DMS153 treated with DMSO at 0.1 percent for 48 hours (cell line): ENCODE data around the gene PCDHAC2.

Experiments
- DNase-seq: peaks from one replicate; lab custom pipeline; 2025; ENCODE audit not compliant: unreplicated experiment; lab: John Stamatoyannopoulos, UW

The PCDHAC2 gene

GRCh38 chr5:140966293-140967225 is at the start of gene PCDHAC2:
TSS of gene PCDHAC2 (plus strand) at chr5:140966476. CDS start at chr5:140966767, 291 bp downstream.
- peak; percentile 18 for DNase-seq

- DNase-seq: no peak
Observed at GRCh38 chr5:140923601-140924000, 42.7 kb upstream of the PCDHAC2 start.

- no peak for DNase-seq
Observed at GRCh38 chr5:140925806-140926442, 40.4 kb upstream of the PCDHAC2 start, which contains the start of gene PCDHAC1. TSS of gene PCDHAC1 (plus strand) at chr5:140926299. CDS start at chr5:140926893, 594 bp downstream.

- peak; percentile 44 for DNase-seq
Observed at GRCh38 chr5:140926443-140927227, 39.6 kb upstream of the PCDHAC2 start.

GRCh38 chr5:140927228-140927573 is 39.1 kb upstream of the PCDHAC2 start:
- DNase-seq: no peak

GRCh38 chr5:140934964-140935606 is 31.2 kb upstream of the PCDHAC2 start:
- no peak for DNase-seq

- DNase-seq: no peak
Observed at GRCh38 chr5:140946578-140946977, 19.7 kb upstream of the PCDHAC2 start.

GRCh38 chr5:140951636-140952035 is 14.6 kb upstream of the PCDHAC2 start:
- DNase-seq: no peak

- DNase-seq: no peak
Observed at GRCh38 chr5:140953234-140953633, 13.0 kb upstream of the PCDHAC2 start.

GRCh38 chr5:140962190-140962589 is 4.1 kb upstream of the PCDHAC2 start:
- DNase-seq: no peak

GRCh38 chr5:140964356-140964755 is 1.9 kb upstream of the PCDHAC2 start:
- DNase-seq: no peak

GRCh38 chr5:140965905-140966292 is 377 bp upstream of the PCDHAC2 start:
- no peak for DNase-seq

GRCh38 chr5:140967226-140967893 is 1.1 kb downstream of the PCDHAC2 start:
- no peak for DNase-seq

- DNase-seq: no peak
Observed at GRCh38 chr5:140969880-140970279, 3.6 kb downstream of the PCDHAC2 start.

GRCh38 chr5:140973550-140973949 is 7.3 kb downstream of the PCDHAC2 start:
- DNase-seq: no peak

GRCh38 chr5:140977003-140977402 is 10.7 kb downstream of the PCDHAC2 start:
- DNase-seq: no peak

- DNase-seq: no peak
Observed at GRCh38 chr5:140978260-140978659, 12.0 kb downstream of the PCDHAC2 start.

GRCh38 chr5:140978983-140979382 is 12.7 kb downstream of the PCDHAC2 start:
- DNase-seq: no peak

- DNase-seq: no peak
Observed at GRCh38 chr5:140982083-140982716, 15.9 kb downstream of the PCDHAC2 start.

GRCh38 chr5:140986117-140986521 is 19.8 kb downstream of the PCDHAC2 start:
- DNase-seq: no peak
